Gastrocnemius medialis (tissue), 4 donors: ENCODE data around the gene ESF1.

Experiments
- POLR2A ChIP-seq, 2 donors: fragments of 450-650 bp; IDR thresholded peaks; one replicate each; pipeline ENCODE4 v1.6.1; 2017; ENCODE audit warnings: antibody characterized with exemption in 2 of 2, mild to moderate bottlenecking in 2 of 2, moderate library complexity in 2 of 2
- TF ChIP-seq, protein P1 (sequence below), 5 experiments: fragments of 450-650 bp in 3 of 5; fragments of 200-600 bp in 2 of 5; sonication (generic) in 2 of 5; IDR thresholded peaks in 4 of 5; conservative IDR thresholded peaks in 1 of 5; 1 replicate in 4 of 5; 2 replicates in 1 of 5; pipeline ENCODE4 v1.5.1; 2016 to 2019; ENCODE audit warnings: antibody characterized with exemption in 5 of 5, mild to moderate bottlenecking in 3 of 5, moderate library complexity in 3 of 5

DNA sequence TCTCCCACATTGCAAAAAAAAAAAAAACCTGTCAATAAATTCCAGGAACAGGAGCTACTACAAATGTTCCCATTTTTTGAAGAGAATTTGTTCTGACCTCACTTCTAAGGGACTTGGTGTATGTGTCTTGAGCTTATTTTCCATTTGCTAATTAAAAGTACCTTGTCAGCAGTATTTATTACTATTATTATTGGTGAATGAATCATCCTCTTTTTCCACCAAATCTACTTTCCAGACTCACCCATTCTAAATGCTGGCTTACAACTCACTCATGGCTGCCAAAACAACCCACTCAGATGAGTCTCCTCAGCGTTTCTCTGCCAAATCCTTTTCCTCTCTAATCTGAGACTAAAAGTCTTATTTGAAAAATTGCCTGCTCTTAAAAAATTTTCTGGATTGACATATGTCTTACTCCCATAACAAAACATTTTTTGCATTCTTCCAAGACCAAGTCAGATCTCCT is 112.8 kb downstream of the ESF1 start:
- TF ChIP-seq, protein P1, sequence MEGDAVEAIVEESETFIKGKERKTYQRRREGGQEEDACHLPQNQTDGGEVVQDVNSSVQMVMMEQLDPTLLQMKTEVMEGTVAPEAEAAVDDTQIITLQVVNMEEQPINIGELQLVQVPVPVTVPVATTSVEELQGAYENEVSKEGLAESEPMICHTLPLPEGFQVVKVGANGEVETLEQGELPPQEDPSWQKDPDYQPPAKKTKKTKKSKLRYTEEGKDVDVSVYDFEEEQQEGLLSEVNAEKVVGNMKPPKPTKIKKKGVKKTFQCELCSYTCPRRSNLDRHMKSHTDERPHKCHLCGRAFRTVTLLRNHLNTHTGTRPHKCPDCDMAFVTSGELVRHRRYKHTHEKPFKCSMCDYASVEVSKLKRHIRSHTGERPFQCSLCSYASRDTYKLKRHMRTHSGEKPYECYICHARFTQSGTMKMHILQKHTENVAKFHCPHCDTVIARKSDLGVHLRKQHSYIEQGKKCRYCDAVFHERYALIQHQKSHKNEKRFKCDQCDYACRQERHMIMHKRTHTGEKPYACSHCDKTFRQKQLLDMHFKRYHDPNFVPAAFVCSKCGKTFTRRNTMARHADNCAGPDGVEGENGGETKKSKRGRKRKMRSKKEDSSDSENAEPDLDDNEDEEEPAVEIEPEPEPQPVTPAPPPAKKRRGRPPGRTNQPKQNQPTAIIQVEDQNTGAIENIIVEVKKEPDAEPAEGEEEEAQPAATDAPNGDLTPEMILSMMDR (IDR thresholded peaks at IDR 0.05 in 4 of 5, conservative IDR thresholded peaks at IDR 0.05 in 1 of 5) = no peak
- TF ChIP-seq POLR2A (IDR thresholded peaks at IDR 0.05) = no peak
